Measurements from ENCODE around the gene TECTB. TPM values are rescaled to one million over a fixed set of nuclear protein-coding genes. Genes with fewer than 3 reads are reported as not detected.

Gene TECTB
- total RNA-seq, 2 donors from 2014 or later, result not detected

DNA sequence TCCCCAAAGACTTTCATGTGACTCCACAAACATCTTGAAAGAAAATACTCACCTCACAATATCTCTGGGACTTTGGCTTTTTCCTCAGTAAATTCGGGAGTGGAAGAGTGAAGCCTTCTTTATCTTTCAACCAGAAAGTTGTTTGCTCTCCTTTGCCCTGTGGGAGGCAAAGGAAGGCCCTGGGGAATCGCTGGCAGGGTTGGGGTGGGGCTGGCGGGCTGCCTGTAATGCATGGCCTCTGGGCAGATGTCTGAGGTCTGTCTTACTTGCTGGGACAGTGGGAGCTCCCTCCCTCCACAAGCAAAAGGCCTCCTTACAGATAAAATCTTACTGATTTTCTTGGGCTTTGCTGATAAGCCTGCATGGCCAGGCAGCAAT lies 24.9 kb downstream of the TECTB start:
- WGBS, result 30% methylated on average over 3 of the region's 3 CpGs
- Histone ChIP-seq H3K9me3 (no peaks in the 10 kb centered on the region), H3K36me3 (no peaks in the 10 kb centered on the region), H3K27me3 (replicated peaks; ENCODE audit: insufficient read depth) (no peaks in the 10 kb centered on the region), H3K27ac (no peak overlapping the region), H3K4me1 (replicated peaks) (no peaks in the 10 kb centered on the region), H3K4me3 (no peak overlapping the region)
- intact Hi-C loops (cut with DNase I), result no loop called here
- DNase-seq (ENCODE audit: low spot score), result no peak
- TF ChIP-seq, protein P1, sequence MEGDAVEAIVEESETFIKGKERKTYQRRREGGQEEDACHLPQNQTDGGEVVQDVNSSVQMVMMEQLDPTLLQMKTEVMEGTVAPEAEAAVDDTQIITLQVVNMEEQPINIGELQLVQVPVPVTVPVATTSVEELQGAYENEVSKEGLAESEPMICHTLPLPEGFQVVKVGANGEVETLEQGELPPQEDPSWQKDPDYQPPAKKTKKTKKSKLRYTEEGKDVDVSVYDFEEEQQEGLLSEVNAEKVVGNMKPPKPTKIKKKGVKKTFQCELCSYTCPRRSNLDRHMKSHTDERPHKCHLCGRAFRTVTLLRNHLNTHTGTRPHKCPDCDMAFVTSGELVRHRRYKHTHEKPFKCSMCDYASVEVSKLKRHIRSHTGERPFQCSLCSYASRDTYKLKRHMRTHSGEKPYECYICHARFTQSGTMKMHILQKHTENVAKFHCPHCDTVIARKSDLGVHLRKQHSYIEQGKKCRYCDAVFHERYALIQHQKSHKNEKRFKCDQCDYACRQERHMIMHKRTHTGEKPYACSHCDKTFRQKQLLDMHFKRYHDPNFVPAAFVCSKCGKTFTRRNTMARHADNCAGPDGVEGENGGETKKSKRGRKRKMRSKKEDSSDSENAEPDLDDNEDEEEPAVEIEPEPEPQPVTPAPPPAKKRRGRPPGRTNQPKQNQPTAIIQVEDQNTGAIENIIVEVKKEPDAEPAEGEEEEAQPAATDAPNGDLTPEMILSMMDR (IDR thresholded peaks at IDR 0.05), result no peak
- TF ChIP-seq POLR2AphosphoS5 (IDR thresholded peaks at IDR 0.05) (no peak), POLR2A (IDR thresholded peaks at IDR 0.05) (no peak)

DNA sequence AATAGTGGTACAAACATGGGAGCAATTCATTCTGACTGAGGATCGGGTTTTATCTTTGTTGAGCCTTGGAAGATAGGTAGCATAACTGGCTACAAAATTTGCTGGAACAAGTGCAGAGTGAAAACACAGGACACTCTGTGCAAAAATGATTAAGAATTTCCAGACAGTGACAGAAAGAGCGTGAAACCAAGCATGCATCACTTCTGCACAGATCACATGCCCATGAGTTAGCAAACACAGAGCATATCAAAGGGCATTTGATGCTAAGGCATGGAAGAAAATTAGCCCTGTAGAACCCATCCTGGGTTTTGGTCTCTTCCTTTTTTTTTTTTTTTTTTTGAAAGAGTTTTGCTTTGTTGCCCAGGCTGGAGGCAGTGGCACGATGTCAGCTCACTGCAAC lies 28.3 kb downstream of the TECTB start:
- Histone ChIP-seq H3K4me1 (replicated peaks) (no peaks in the 10 kb centered on the region), H3K27me3 (replicated peaks; ENCODE audit: insufficient read depth) (no peaks in the 10 kb centered on the region), H3K4me3 (no peak overlapping the region), H3K9me3 (no peaks in the 10 kb centered on the region), H3K27ac (no peak overlapping the region), H3K36me3 (no peaks in the 10 kb centered on the region)
- intact Hi-C loops (cut with DNase I), result loop anchor here (10.0 kb wide), 1 partner anchor 127 kb away; the partner anchor contains the start of gene GPAM
- WGBS, result 89% methylated on average over 3 of the region's 3 CpGs
- no peak for DNase-seq (ENCODE audit: low spot score)
- TF ChIP-seq POLR2AphosphoS5 (IDR thresholded peaks at IDR 0.05) (no peak), POLR2A (IDR thresholded peaks at IDR 0.05) (no peak)
- TF ChIP-seq, protein P1 (IDR thresholded peaks at IDR 0.05), result no peak

DNA sequence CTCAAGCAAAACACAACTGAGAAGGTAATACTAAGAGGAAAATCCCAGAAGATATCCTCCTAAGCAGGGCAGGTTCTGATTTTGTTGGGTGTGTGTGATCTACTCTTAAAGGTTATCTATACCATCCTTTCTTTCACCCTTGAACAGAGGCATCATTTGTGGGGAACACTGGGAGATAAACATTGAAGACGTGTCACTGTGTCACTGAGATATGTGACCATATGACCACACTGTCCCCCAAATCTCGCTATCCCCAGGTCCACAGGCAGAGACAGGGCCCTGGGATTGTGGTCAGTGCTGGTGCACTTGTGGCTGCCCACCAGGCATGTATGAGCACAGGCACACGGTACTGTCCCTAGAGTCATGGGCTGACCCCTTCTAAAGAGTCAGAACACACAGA lies 30.0 kb downstream of the TECTB start:
- H3K4me3 ChIP-seq, result no peak overlapping the region
- H3K4me1 ChIP-seq (replicated peaks), result no peaks in the 10 kb centered on the region
- no peak overlapping the region for H3K27ac ChIP-seq
- no peaks in the 10 kb centered on the region for H3K9me3 ChIP-seq
- intact Hi-C loops (cut with DNase I), result loop anchor here (10.0 kb wide), 1 partner anchor 128 kb away; the partner anchor contains the start of gene GPAM
- WGBS, result 69% methylated on average over 3 of the region's 3 CpGs
- no peaks in the 10 kb centered on the region for H3K36me3 ChIP-seq
- DNase-seq (ENCODE audit: low spot score), result no peak
- TF ChIP-seq, protein P1 (IDR thresholded peaks at IDR 0.05), result no peak
- TF ChIP-seq POLR2A (IDR thresholded peaks at IDR 0.05) (no peak), POLR2AphosphoS5 (IDR thresholded peaks at IDR 0.05) (no peak)
- H3K27me3 ChIP-seq (replicated peaks; ENCODE audit: insufficient read depth), result no peaks in the 10 kb centered on the region

DNA sequence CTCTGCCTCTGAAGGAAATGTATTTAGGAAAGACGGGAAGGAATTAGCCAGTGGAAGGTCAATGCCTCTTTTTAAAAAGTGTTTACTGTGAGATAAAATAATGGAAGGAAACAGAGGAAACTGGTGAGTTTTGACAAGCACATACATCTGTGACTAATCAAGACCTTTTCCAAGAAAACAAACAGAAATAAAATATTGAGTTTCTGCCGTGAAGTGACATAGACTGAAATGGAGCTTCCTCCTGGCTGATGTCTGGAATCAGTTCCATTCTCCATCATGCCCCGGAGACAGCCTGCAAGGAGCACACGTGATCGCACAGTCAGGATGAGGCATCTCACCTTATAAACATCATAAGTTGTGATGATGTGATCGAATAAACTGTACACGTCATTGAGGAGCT lies 30.7 kb downstream of the TECTB start:
- TF ChIP-seq POLR2A (IDR thresholded peaks at IDR 0.05) (no peak), POLR2AphosphoS5 (IDR thresholded peaks at IDR 0.05) (no peak)
- TF ChIP-seq, protein P1 (IDR thresholded peaks at IDR 0.05), result no peak
- no peaks in the 10 kb centered on the region for H3K27me3 ChIP-seq (replicated peaks; ENCODE audit: insufficient read depth)

GRCh38 chr10:112314822-112315474 lies 31.7 kb downstream of the TECTB start:
- no peaks in the 10 kb centered on the region for H3K36me3 ChIP-seq
- H3K27ac ChIP-seq, result no peak overlapping the region
- peak; percentile 83 for DNase-seq (ENCODE audit: low spot score)
- 24% methylated on average over 10 of the region's 10 CpGs for WGBS
- no peak overlapping the region for H3K4me3 ChIP-seq
- intact Hi-C loops (cut with DNase I), result loop anchor here (10.0 kb wide), 1 partner anchor 130 kb away; the partner anchor contains the start of gene GPAM
- H3K9me3 ChIP-seq, result no peaks in the 10 kb centered on the region
- TF ChIP-seq, protein P1 (IDR thresholded peaks at IDR 0.05), result peak; percentile 73 to 85 (median 76)
- TF ChIP-seq POLR2AphosphoS5 (IDR thresholded peaks at IDR 0.05) (peak; percentile 10), POLR2A (IDR thresholded peaks at IDR 0.05) (no peak)
- H3K4me1 ChIP-seq (replicated peaks), result no peaks in the 10 kb centered on the region
- H3K27me3 ChIP-seq (replicated peaks; ENCODE audit: insufficient read depth), result no peaks in the 10 kb centered on the region

More for the DNA sequence above, 30.7 kb downstream of the TECTB start:
- intact Hi-C loops (cut with DNase I), result loop anchor here (10.0 kb wide), 1 partner anchor 129 kb away; the partner anchor contains the start of gene GPAM
- Histone ChIP-seq H3K4me3 (no peak overlapping the region), H3K9me3 (no peaks in the 10 kb centered on the region), H3K36me3 (no peaks in the 10 kb centered on the region), H3K4me1 (replicated peaks) (no peaks in the 10 kb centered on the region), H3K27ac (no peak overlapping the region)
- 69% methylated on average over 7 of the region's 7 CpGs for WGBS
- DNase-seq (ENCODE audit: low spot score), result no peak
